ENCODE results near the gene ELOVL5. TPM values are rescaled to one million over a fixed set of nuclear protein-coding genes. Genes with fewer than 3 reads are reported as not detected.
"Not testable (repeated sequence)": the region's sequence is repeated elsewhere in the genome, so short reads cannot be mapped to it uniquely, and the experiment has no call there.

Gene ELOVL5, protein sequence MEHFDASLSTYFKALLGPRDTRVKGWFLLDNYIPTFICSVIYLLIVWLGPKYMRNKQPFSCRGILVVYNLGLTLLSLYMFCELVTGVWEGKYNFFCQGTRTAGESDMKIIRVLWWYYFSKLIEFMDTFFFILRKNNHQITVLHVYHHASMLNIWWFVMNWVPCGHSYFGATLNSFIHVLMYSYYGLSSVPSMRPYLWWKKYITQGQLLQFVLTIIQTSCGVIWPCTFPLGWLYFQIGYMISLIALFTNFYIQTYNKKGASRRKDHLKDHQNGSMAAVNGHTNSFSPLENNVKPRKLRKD
- total RNA-seq: 100 to 1,000 TPM in 2 of 3 donors, 10 to 100 TPM in 1; 89.4 to 115 (median 104) TPM

DNA sequence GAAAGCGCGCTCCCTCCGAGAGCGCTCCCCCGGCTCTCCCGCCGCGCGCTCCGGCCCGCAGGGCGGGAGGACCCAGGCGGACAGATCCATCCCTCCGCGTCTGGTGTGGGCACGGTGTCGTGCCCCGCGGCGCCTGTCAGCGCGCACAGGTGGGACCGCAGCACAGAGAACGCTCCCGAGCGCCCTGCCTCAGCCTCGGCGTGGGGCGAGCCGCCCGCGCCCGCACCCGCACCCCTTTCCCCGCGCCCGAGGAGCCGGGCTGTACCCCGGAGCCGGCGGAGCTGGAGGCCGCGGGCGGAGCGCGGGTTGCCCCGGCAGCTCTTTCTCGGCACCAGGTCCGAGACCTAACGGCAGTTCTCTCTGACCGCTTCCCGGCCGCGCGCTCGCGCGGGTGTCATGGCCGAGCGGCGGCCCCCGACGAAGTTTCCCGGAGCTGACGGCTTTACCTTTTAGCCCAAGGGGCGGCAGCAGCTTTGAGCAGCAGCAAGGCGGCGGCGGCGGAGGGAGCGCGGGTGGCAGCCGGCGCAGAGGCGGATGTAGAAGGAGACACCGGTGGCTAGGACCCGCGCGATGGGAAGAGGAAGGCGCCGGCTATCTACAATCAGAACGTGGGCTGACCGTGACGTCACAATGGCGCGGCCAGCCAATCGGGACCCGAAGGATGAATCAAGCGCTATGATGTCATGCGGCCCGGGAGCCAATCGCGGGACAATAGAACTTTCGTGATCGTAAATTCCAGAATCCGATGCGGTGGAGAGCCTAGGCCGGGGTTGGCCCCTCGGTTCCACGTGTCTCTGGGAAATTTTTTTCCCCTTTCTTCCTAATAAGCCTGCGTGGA, at the start of gene ELOVL5:
TSS of gene ELOVL5 (minus strand) at position 580 of the 838 bp plus-strand sequence. CDS start 53,251 bp downstream, outside the sequence.
- H3K36me3 Mint-ChIP-seq (ENCODE audit: insufficient read depth): peaks cover 18% of the 10 kb centered on the region
- peak; percentile 97 for DNase-seq
- H3K9me3 Mint-ChIP-seq: no peaks in the 10 kb centered on the region
- peak within 1 kb of the TSS; percentile 96 for H3K4me3 Mint-ChIP-seq
- no peaks in the 10 kb centered on the region for H3K27me3 Mint-ChIP-seq (ENCODE audit: low read depth)
- peak; percentile 75 for ATAC-seq
- H3K4me1 Mint-ChIP-seq (ENCODE audit: low read depth): peaks cover 45% of the 10 kb centered on the region

DNA sequence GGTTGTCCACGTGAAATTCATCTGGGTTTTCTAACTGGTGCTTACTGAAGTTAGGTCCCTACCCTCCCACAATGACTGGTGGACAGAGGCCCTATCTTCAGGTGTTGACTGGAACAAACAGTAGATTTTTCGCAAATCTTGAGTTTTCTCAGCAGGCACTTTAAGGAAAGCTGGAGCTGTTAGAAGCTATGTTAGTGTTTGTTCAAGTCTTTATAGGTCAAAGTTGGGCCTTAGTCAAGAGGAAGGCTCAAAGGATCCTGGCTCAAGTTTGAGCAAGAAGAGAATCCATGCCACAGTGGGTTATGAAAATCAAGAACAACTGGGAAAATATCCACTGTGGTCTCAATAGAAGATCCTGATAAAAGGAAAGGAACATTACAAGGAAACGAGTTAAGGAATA, 48.5 kb upstream of the ELOVL5 start:
- H3K4me1 Mint-ChIP-seq (ENCODE audit: low read depth): no peaks in the 10 kb centered on the region
- no peak overlapping the region for H3K4me3 Mint-ChIP-seq
- ATAC-seq: no peak
- no peaks in the 10 kb centered on the region for H3K36me3 Mint-ChIP-seq (ENCODE audit: insufficient read depth)
- no peak for DNase-seq
- H3K27me3 Mint-ChIP-seq (ENCODE audit: low read depth): no peaks in the 10 kb centered on the region
- H3K9me3 Mint-ChIP-seq: no peaks in the 10 kb centered on the region

DNA sequence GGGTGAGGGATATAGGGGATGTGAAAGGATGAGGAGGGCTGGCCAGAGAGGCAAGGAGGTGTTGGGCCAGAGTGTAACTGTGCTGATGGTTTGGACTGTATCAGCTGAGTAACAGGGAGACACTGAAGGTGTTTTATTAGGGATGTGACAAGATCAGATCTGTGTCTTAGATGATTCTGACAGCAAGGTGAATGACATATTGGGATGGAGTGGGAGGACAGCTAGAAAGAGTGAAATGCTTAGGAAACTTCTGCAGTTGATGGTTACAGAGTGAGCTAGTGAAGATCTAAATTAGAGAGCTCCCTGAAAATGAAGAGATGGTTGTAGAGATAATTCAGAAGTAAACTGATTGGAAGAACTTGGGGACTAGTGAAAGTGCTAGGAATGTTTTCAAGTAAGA, 47.2 kb upstream of the ELOVL5 start:
- Mint-ChIP-seq H3K27me3 (ENCODE audit: low read depth) (no peaks in the 10 kb centered on the region), H3K9me3 (no peaks in the 10 kb centered on the region), H3K4me1 (ENCODE audit: low read depth) (no peaks in the 10 kb centered on the region), H3K4me3 (no peak overlapping the region), H3K36me3 (ENCODE audit: insufficient read depth) (no peaks in the 10 kb centered on the region)
- DNase-seq (no peak), ATAC-seq (no peak)

DNA sequence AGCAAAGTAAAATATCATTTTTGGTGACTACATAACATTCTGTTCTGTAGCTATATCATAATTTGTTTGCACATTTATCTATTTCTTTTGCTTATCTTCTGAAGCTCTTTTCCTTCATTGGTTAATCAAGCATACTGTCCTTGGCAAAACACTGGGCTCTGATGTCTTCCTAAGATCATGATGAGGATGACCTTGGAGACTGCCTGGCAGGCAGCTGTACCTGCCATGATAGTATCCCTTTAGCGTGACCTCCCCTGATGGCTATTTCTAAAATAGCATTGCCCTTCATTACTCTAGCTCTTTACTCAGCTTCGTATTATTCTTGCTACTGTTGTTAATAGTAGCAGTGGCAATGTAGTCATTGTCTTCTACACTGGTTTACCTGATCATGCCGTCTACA, 46.0 kb upstream of the ELOVL5 start:
- no peaks in the 10 kb centered on the region for H3K36me3 Mint-ChIP-seq (ENCODE audit: insufficient read depth)
- ATAC-seq: no peak
- H3K4me1 Mint-ChIP-seq (ENCODE audit: low read depth): no peaks in the 10 kb centered on the region
- DNase-seq: no peak
- no peaks in the 10 kb centered on the region for H3K27me3 Mint-ChIP-seq (ENCODE audit: low read depth)
- H3K9me3 Mint-ChIP-seq: no peaks in the 10 kb centered on the region
- no peak overlapping the region for H3K4me3 Mint-ChIP-seq

DNA sequence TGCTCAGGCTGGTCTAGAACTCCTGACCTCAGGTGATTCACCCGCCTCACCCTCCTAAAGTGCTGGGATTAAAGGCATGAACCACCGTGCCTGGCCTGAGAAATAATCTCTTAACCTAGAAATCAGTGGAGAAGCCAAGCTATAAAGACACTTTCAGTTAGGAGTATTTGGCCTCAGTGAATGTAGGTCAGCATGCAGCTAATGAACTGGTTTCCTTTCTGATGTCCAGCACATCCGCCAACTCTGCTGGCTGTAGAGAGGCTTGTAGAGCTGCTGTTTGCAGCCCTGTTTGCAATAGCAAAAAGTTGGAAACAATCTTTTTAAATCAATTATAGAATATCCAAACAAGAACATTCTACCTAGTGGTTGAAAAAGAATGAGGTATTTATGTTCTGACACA, 42.4 kb upstream of the ELOVL5 start:
- Mint-ChIP-seq H3K27me3 (ENCODE audit: low read depth) (peaks cover 5% of the 10 kb centered on the region), H3K9me3 (no peaks in the 10 kb centered on the region), H3K4me3 (no peak overlapping the region), H3K4me1 (ENCODE audit: low read depth) (no peaks in the 10 kb centered on the region), H3K36me3 (ENCODE audit: insufficient read depth) (no peaks in the 10 kb centered on the region)
- no peak for ATAC-seq
- DNase-seq: no peak

DNA sequence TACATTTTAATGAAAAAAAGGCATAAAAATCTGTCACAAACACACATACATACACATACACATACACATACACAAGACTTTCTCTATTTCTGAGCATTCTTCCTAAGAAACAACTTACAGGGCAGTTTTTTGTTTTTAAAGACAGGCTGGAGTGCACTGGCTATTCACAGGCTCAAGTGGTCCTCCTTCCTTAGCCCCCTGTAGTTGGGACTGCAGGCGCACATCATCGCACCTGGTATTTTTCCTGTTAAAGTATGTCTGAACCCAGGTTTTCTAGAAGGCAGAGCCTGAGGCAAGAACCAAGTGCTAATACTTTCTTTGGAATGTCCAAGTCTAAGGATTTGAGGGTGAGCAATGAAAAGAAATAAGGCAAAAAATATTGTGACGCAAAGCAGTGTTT, 41.3 kb upstream of the ELOVL5 start:
- ATAC-seq (no peak), DNase-seq (no peak)
- H3K27me3 Mint-ChIP-seq (ENCODE audit: low read depth): peaks cover 9% of the 10 kb centered on the region
- H3K4me3 Mint-ChIP-seq: no peak overlapping the region
- H3K36me3 Mint-ChIP-seq (ENCODE audit: insufficient read depth): no peaks in the 10 kb centered on the region
- H3K9me3 Mint-ChIP-seq: no peaks in the 10 kb centered on the region
- no peaks in the 10 kb centered on the region for H3K4me1 Mint-ChIP-seq (ENCODE audit: low read depth)

DNA sequence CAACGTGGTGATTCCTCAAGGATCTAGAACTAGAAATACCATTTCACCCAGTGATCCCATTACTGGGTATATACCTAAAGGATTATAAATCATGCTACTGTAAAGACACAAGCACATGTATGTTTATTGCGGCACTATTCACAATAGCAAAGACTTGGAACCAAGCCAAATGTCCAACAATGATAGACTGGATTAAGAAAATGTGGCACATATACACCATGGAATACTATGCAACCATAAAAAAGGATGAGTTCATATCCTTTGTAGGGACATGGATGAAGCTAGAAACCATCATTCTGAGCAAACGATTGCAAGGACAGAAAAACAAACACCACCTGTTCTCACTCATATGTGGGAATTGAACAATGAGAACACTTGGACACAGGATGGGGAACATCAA, 39.9 kb upstream of the ELOVL5 start:
- H3K9me3 Mint-ChIP-seq: not testable (repeated sequence)

DNA sequence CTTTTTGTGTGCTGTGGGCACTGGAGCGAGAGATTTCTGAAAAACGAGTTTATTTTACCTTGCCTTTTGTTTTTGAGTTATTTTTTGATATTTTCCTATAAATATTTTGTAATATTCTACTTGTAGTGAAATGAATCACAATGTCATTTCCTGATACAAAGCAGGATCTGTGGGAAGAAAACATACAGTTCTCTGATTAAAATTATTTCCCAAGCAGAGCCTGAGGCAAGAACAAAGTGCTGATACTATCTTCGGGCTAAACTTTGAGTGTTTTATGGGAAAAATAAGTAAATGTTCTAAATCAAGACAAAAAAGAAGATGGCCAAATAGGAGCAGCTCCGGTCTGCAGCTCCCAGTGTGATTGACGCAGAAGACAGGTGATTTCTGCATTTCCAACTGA, 33.7 kb upstream of the ELOVL5 start:
- Mint-ChIP-seq H3K27me3 (ENCODE audit: low read depth) (peaks cover 19% of the 10 kb centered on the region), H3K36me3 (ENCODE audit: insufficient read depth) (no peaks in the 10 kb centered on the region), H3K4me1 (ENCODE audit: low read depth) (no peaks in the 10 kb centered on the region), H3K9me3 (no peaks in the 10 kb centered on the region), H3K4me3 (no peak overlapping the region)
- ATAC-seq (no peak), DNase-seq (no peak)

More for the DNA sequence above, 39.9 kb upstream of the ELOVL5 start:
- H3K36me3 Mint-ChIP-seq (ENCODE audit: insufficient read depth); H3K4me1 Mint-ChIP-seq (ENCODE audit: low read depth); ATAC-seq; DNase-seq; H3K4me3 Mint-ChIP-seq: not testable (repeated sequence)
- H3K27me3 Mint-ChIP-seq (ENCODE audit: low read depth): peaks cover 16% of the 10 kb centered on the region

DNA sequence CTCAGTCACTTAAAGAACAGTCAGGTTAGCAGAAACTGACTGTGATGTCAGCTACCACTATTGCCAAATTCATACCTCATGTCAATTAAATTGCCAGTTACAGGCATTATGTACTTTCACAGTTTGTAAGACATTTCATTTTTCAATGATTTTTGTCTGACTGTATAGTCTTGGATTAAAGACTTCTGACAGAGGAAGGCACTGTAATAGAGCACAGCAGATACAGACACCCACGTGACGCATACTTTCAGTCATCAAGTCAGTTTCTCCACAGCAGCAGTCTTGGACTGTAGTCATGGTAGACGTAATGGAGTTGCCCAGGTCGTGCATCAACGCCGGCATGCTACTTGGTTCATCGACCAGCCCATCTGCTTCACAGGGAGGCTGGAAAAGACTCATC, 29.5 kb upstream of the ELOVL5 start:
- H3K27me3 Mint-ChIP-seq (ENCODE audit: low read depth): peaks cover 3% of the 10 kb centered on the region
- ATAC-seq: no peak
- H3K36me3 Mint-ChIP-seq (ENCODE audit: insufficient read depth): no peaks in the 10 kb centered on the region
- H3K4me1 Mint-ChIP-seq (ENCODE audit: low read depth): no peaks in the 10 kb centered on the region
- no peak overlapping the region for H3K4me3 Mint-ChIP-seq
- DNase-seq: no peak
- H3K9me3 Mint-ChIP-seq: no peaks in the 10 kb centered on the region

DNA sequence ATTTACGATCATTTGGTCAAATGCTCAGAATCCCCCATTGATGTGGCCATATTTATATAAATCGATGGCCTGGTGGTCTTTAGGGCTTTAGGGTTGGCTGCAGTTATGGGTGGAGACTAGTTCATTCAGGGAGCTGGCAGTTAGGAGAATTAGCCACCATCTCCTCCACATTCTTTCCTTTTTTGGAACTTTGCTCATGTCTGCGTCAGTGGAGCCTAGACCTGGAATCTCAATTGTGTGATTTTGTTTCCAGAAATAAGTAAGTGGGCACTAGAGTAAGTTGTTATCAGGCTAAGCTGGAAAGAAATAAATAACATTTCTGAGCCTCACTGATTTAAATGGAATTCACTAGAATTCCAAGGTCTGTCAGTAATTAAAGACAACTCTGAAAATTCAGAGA, 29.0 kb upstream of the ELOVL5 start:
- no peak for DNase-seq
- Mint-ChIP-seq H3K9me3 (no peaks in the 10 kb centered on the region), H3K36me3 (ENCODE audit: insufficient read depth) (no peaks in the 10 kb centered on the region), H3K4me1 (ENCODE audit: low read depth) (no peaks in the 10 kb centered on the region), H3K4me3 (no peak overlapping the region), H3K27me3 (ENCODE audit: low read depth) (peaks cover 3% of the 10 kb centered on the region)
- no peak for ATAC-seq

DNA sequence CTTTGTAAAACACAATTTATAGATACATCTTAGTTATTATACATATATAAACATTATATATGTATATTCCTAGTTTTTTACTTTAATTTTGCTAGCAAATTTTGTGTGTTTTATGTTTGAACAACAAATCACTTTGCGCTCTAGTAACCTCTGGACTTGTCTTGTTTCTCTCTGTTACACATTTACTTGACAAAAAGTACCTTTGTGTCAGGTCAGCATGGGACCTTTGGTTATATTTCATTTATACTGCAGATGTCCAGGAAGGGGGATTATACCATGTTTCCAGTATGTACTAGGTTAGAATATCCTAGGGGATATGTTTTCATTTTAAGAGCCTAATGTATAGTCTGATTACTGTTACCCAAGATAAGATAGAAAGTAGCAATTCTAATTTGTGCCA, 28.5 kb upstream of the ELOVL5 start:
- DNase-seq (no peak), ATAC-seq (no peak)
- no peaks in the 10 kb centered on the region for H3K9me3 Mint-ChIP-seq

DNA sequence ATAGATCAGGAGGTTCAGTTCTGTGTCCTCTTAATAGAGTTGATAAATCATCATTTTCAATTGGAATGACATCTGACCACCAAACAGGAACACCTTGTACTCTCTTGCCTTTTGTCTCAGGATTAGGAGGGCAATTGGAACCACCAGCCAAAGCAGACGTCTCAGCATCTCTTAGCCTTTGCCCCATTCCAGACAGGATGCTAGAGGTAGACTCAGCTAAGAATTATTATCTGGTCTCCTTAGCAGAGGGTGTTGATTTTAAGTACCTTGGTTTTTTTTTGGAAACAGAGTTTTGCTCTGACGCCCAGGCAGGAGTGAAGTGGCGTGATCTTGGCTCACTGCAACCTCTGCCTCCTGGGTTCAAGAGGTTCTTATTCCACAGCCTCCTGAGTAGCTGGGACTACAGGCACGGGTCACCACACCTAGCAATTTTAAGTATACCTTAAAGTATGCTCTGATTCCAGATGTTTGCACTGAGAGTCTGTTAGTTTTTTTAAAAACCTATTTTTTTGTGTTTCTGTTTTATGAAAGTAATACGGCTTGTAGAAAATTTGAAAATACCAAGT, 28.0 kb upstream of the ELOVL5 start:
- no peak for DNase-seq
- no peak for ATAC-seq
- Mint-ChIP-seq H3K27me3 (ENCODE audit: low read depth) (no peaks in the 10 kb centered on the region), H3K4me1 (ENCODE audit: low read depth) (no peaks in the 10 kb centered on the region), H3K4me3 (no peak overlapping the region), H3K9me3 (no peaks in the 10 kb centered on the region), H3K36me3 (ENCODE audit: insufficient read depth) (no peaks in the 10 kb centered on the region)

More for the DNA sequence above, 28.5 kb upstream of the ELOVL5 start:
- Mint-ChIP-seq H3K36me3 (ENCODE audit: insufficient read depth) (no peaks in the 10 kb centered on the region), H3K27me3 (ENCODE audit: low read depth) (no peaks in the 10 kb centered on the region), H3K4me1 (ENCODE audit: low read depth) (no peaks in the 10 kb centered on the region), H3K4me3 (no peak overlapping the region)

DNA sequence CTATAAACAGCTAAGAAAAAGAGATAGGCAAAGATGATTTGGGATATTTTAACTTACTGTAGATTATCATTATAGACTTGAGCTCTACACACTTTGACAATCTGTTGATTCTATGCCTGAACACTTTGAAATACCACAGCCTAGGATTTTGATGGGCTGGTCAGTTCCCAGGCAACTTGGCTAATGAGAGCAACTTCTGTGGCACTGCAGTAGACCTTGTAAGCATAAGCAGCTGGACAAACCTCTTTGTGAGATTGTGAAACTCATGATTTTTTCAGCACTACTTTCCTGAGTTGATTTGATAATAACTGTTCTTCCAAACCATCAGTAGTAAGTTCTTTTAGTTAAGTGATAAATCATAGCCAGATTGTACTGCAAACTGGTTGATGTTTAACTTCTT, 27.1 kb upstream of the ELOVL5 start:
- H3K9me3 Mint-ChIP-seq: no peaks in the 10 kb centered on the region
- no peaks in the 10 kb centered on the region for H3K36me3 Mint-ChIP-seq (ENCODE audit: insufficient read depth)
- no peaks in the 10 kb centered on the region for H3K4me1 Mint-ChIP-seq (ENCODE audit: low read depth)
- no peak for ATAC-seq
- no peaks in the 10 kb centered on the region for H3K27me3 Mint-ChIP-seq (ENCODE audit: low read depth)
- H3K4me3 Mint-ChIP-seq: no peak overlapping the region
- DNase-seq: no peak

DNA sequence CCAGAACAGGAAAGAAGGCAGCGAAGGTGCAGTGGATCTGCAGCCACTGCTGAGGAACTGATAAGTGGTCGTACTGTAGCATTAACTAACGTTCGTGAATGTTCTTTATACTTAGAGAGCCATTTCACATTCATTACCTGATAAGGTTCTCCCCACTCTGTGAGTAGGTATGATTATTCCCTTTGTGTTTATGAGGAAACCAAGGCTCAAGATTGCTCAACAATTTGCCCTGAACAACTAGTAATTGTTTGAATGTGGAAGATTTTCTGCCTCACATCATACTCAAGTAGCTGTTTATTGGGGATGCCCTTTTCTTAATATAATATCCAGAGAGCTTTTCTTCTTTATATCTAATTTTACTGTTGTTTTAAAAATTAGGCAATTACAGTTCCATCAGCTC, 24.9 kb upstream of the ELOVL5 start:
- Mint-ChIP-seq H3K4me1 (ENCODE audit: low read depth) (peaks cover 9% of the 10 kb centered on the region), H3K4me3 (no peak overlapping the region), H3K27me3 (ENCODE audit: low read depth) (no peaks in the 10 kb centered on the region), H3K9me3 (no peaks in the 10 kb centered on the region), H3K36me3 (ENCODE audit: insufficient read depth) (no peaks in the 10 kb centered on the region)
- DNase-seq (no peak), ATAC-seq (no peak)

Data from activated T-cell treated with anti-CD3 and anti-CD28 coated beads, Interleukin-2, amount 50 U/mL, for 4 hours (primary cell).